HG02870 (cell line): ENCODE measurements around the gene ST3GAL6.

ENCODE experiments used
- ATAC-seq: cut with Tn5 transposase; IDR thresholded peaks from one replicate; pipeline ENCODE4 v1.9.1; 2021; ENCODE audit warnings: mild to moderate bottlenecking, moderate library complexity; ENCODE audit not compliant: unreplicated experiment

The ST3GAL6 gene, protein sequence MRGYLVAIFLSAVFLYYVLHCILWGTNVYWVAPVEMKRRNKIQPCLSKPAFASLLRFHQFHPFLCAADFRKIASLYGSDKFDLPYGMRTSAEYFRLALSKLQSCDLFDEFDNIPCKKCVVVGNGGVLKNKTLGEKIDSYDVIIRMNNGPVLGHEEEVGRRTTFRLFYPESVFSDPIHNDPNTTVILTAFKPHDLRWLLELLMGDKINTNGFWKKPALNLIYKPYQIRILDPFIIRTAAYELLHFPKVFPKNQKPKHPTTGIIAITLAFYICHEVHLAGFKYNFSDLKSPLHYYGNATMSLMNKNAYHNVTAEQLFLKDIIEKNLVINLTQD

DNA sequence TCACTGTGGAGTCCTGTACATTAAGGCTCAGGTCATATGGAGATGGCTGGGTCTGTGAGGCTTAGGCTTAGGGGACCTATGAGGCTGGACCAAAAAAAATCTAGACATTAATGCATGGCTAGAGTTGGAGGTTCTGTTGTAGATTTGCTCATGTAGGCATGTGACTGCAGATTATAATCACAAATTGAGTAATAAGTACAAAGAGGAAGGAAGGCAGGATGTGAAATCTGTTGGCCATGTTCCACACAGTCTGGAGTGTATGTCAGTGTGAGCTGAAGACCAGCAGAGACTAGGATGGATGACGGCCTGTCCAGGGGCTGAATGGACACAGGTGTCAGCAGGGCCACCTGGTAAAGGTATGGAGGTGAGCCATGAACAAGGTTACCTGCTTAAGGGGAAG, at the start of gene ST3GAL6:
Gene ST3GAL6 (plus strand): TSS at position 265 of the 400 bp plus-strand sequence. CDS start 5,101 bp downstream, outside the sequence.
- peak; percentile 50 for ATAC-seq

DNA sequence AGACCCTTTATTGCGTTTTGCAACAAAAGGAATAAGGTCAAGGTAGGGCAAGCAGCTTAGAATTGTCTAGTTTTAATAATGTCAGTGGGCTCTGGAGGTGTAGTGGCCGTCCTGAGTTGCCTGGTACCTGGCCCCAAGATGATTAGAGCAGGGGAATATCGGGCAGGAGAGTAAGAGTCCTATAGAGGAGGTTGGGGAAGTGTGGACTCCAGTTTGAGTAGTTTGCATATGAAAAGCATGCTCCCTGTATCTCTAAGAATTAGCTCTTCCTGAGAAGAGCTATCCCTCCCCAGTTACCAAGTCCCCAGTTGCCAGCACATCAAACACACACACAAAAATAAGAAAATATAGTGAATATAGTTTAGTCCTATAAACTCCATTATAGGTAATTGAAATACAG, 49.2 kb upstream of the ST3GAL6 start:
- no peak for ATAC-seq

DNA sequence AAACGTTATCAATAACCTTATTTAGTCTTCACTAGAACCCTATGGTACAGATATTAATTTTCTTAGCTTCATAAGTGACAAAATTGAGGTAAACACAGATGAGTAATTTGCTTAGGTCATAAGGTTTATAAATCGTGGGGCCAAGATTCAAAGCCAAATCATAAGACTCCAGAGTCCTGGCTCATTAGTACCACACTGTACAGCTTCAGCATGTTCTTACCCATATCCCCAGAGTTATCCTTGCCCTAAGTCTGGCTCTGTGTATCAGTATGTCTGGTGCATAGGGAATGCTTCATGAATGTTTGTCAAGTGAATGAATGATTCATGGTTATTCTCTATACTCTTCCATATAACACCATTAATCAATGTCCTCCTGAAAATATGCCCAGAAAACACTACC, 45.6 kb upstream of the ST3GAL6 start:
- no peak for ATAC-seq

DNA sequence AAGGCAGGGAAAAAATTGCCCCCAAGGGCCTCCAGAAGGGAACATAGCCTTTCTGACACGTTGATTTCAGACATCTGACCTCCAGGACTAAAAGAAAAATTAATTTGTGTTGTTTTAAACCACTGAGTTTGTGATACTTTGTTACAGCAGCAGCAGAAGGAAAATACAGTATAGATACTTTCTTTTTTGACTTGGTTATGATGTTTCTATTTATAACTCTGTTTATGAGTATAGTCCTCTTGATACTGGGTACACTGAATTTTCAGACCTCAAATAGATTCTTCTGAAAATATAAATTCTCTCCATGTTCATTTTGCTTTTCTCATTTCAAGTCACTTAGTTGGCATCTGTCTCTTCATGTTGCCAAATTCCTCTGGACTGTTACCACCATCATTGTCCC, 44.4 kb upstream of the ST3GAL6 start:
- ATAC-seq = no peak

DNA sequence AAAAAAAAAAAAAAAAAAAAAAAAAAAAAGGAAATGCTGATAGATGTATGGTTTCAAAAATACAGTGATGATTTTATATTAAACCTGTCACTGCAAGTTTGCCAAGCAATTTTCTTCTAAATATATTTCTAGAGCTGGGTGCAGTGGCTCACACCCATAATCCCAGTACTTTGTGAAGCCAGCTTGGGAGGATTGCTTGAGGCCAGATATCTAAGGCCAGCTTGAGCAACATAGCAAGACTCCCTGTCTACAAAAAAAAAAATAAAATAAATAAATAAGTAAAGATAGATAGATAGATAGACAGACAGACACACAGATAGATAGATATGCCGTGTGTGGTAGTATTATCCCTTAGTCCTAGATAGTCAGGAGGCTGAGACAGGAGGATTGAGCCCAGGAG, 41.4 kb upstream of the ST3GAL6 start:
- ATAC-seq = no peak

DNA sequence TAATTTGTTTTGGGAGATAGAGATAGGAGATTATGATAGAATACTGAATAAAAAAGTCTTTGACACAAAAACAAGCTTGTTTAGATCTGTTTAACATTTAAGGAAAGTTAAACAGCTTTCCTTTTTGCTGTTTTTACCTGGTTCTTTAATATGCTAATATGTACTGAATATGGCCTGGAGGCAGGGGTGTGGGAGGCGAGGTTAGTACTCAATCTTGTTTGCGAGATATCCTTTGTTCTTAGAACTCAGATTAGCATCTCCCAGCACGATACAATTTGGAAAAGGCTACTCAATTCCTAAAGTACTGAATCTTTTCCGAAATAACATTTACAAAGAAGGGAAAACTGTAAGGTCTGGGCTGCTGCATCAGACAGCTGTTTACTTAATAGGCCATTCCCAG, 40.8 kb upstream of the ST3GAL6 start:
- no peak for ATAC-seq

DNA sequence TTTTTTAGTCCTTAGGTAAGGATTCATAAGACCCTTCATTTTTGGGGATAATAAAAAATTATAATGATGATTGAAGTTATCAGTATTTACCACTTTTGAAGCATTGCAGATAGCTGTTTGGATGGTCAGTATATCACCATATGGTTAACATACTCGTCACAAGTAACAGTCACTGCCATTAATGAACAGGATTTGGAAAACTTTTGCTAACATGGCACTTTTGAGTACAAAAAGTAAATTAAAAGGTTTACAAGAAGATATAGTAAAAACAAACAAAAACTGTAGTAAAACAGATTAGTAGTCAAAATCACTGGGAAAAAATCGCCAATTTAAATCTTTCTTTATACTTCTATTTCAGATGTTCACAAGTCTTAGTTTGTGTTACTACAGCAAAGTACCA, 37.8 kb upstream of the ST3GAL6 start:
- no peak for ATAC-seq

DNA sequence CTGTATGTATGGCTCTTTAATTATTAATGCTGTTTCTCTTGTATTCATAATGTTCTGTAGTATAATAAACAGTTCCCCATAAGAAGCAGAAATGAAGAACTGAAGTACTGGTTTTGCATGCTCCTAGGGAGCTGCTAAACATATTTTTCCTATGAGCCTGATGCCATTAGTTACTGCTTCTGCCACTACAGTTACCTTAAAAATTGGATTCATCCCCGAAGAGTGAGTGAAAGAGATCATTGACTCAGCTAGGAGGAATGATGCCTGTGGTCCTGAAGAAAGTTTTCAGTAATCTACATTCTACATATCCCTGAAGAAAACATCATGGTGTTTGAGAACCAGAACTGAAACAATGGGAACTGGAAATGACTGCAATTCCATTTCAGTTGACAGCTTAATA, 37.1 kb upstream of the ST3GAL6 start:
- ATAC-seq = no peak

DNA sequence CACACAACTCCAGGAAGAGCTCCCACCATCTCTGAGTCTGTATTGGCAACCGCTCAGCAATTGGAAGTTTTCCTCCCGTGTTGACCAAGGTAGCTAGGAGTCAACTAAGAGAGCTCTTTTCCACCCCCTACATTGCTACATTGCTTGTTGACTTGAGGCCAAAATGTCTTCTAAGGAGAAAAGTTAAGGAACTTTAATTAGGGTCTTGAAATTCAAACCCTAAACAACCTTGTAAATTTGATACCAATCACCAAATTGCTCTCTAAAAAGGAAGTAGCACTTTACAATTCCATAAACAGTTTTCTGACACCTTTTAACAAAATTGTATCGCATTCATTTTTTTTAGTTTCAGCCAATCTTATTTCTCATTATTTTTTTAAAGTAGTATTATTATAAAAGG, 35.5 kb upstream of the ST3GAL6 start:
- ATAC-seq = no peak

DNA sequence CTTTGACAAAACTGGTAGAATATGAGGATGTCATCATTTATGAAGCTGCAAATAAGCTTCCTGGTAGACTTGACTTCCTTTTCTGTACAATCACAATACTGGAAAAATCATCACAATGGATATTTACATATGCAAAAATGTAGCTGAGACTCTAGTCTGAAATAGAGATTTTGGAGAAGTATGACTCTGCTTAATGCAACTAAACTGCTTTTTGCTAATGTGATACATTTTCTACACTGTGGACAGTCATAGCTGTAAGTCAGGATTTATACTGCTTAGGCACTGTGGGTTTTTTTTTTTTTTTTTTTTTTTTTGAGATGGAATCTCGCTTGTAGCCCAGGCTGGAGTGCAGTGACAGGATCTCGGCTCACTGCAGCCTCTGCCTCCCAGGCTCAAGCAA, 34.5 kb upstream of the ST3GAL6 start:
- ATAC-seq = no peak

DNA sequence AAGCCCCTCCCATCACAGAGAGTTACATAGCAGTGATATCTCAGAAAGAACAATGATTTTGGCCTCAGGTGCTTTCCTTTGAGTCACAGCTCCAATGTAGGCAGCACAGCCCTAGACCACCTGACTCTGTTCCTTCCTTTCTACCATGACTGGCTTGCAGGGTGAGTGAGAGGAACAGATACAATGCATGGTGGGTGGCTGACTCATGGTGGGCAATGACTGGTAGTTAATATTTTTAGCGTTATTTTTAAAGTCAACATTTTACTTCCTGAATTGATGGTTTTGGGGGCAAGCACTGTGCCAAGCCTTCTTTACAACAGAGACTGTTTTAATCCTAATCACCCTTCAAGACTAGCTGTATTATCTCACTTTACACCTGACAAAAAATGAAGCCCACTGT, 32.8 kb upstream of the ST3GAL6 start:
- ATAC-seq = peak; percentile 62

DNA sequence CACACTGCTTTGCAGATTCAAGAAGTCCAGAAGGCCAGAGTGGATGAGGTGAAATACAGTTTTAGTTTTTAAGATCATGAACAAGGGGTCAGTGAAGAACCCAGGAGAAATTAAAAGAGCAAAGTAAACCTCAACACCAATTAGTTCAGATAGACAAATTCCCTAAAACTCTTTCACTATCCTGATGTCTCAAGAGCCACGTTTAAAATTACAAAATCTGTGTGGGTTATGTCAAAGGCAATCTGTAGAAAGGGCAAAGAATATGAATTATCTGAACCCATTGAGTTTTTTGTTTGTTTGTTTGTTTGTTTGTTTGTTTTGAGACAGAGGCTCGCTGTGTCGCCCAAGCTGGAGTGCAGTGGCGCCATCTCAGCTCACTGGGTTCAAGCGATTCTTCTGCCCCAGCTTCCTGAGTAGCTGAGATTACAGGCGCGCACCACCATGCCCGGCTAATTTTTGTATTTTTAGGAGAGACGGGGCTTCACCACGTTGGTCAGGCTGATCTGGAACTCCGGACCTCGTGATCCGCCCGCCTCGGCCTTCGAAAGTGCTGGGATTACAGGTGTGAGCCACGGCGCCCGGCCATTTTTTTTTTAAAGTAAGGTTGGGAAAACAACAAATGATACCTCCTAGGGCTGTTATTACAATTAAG, 32.1 kb upstream of the ST3GAL6 start:
- no peak for ATAC-seq

DNA sequence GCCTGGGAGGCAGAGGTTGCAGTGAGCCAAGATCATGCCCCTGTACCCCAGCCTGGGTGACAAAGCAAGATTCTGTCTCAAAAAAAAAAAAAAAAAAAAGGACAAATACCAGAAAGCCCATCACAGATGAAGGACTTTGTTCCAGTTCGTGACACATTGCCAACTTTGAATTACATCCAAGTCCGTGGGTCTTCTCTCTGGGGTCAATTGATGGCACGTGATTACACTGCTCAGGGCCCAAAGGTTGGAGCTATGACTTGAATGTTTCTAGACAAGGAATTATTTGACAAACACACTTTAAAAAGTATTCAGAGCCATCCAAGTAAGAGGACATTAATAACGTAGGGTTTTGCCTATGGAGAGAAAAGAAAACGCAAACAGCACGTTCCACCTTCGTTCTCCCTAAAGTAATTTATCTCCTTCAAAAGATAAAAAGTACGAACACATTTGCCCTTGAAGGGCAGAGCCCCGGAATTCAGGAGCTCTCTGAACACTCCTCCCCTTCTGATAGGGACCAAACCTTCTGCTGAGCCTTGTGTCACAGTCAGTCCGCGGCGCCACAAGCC, 31.3 kb upstream of the ST3GAL6 start:
- peak; percentile 47 for ATAC-seq

DNA sequence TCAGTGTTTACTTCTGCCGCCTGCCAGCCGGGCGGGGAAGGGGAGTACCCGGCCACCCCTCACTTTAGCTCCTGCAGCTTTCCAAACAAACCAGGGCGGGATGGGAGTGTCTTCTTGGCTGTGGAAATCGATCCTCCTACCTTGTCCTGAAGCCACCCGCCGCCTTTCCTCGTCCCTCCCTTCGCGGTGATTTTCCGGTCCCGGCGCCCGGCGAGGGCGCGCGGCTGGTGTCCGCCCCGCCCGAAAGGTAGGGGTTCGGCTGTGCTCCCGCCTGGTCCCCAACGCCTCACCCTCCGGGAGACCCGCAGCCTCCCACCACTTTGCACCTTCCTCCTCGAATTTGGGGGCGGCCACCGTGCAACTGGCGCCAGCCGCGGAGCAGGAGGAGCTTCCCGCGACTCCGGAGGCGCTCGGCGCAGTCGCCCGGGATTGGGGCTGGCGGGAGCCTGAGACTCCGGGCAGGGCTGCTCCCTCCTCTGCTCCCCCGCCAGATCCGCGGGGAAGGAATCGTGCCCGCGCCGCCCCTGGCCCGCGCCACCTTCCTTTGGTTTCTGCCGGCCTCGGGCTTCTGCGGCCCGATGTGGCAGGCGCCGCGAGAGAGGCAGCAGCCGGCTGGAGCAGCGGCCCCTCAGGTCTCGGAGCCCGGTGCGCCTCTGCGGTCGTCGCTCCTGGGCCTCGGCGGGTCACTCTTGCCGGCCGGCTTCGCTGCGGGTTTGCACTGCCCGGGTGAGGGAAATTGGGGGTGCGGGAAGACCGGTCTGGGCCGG, 30.7 kb upstream of the ST3GAL6 start:
- ATAC-seq = peak; percentile 21

DNA sequence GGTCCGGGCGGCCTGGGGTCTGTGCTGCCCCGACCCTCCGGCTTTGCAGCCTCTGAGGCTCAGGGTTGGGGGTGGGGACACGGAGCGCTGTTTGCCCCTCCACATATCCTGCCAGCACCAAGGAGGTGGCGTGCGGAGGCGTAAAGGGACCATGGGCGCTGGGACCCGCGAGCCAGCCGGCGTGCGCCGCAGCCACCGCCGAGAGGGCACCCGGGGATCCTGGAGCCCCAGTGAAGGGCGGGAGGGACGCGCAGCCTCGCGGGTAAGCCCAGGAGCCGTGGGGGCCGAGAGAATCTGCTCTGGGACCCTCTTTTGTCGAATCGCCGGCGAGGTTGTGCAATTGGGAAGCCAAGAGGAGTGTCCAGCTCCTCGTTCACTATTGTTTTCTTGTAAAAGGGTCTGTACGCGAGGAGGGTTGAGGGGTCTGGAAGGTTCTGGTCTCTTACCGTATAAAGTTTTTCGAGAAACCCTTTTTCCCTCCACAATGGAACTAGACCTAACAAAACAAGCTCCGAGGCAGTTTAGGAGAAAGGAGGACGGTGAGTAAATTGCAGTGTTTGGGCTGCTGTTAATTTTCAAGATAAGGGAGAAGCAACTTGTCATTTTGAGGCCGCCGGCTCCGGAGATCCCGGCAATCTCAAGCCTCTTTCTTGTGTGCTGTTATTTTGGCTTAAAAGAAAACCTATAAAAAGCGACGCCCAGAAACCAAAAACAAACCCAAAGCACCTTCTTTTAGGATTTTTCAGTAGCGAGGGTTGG, 29.9 kb upstream of the ST3GAL6 start:
- ATAC-seq = peak; percentile 7

DNA sequence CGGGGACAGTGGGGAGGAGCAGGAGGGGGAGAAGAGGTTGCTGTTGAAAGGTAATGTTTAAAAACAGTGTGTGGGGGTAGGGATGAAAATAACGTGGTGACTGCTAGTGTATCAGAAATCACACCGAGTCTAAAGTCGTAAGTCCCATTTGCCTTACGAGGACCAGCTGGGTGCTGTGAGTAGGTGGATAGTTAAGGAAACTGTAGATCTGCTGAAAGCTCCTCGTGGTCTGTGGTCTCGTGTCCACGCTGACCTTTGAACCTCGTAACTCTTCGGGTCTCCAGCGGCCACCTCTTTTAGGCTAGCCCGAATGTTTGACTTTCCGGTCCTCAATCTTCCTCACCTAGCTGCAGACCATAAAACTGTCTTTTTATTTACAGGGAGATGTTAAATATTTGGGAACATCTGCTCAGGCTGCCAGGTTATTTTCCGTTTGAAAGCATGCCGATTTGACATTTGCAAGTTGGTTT, 29.3 kb upstream of the ST3GAL6 start:
- ATAC-seq = peak; percentile 28

DNA sequence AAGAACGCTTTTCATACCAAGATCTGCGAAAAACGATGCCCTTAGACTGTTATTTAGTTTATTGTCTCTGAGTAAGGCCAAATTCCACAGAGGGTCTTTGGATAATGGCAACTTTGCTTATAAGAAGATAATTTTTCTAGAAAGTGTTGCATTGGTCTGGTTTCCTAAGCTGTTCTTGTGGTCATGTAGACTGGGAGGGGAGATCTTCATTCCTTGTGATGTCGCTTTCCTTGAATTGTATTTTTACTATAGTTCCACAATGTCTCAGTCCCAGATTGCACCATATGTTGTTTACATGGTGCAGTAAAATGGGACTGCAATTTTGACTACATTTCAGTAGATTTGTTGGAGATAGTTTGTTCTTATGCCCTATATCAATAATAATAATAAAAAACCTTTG, 28.8 kb upstream of the ST3GAL6 start:
- ATAC-seq = no peak

DNA sequence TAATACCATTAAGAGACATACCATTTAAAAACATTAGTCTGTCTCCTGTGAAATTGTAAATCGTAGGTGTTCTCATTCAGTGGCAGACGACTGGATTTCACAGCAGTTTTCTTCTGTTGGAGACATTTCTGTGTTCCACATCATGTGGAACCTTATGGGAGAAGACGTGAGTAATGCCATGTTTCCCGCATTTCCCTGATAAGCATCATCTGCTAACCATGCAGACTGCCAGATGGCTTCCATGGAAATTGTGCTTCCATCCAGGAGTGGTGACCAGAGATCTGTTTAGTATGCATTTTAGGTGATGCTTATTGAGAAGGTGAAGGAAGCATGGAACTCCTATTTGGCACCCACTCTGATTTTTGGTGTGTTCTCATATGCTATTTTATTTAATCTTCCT, 28.4 kb upstream of the ST3GAL6 start:
- ATAC-seq = no peak

DNA sequence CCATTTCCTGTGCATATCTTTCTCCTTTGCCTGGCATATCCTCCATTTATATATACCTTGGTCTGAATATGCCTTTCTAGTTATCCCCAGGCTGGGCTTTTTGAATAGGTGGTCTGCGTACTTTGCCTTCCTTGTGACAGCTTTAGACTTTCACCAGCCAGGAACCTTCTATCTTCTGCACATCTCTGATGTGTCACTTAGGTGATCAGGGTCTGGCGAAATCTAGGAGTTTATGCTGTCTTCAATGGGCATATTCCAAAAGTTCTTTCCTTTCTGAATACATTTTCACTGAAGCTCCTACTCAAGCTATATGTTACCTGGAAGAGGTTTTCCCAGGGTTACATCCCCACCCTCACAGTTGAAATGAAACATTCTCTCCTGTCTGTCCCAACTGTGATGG, 27.8 kb upstream of the ST3GAL6 start:
- no peak for ATAC-seq

DNA sequence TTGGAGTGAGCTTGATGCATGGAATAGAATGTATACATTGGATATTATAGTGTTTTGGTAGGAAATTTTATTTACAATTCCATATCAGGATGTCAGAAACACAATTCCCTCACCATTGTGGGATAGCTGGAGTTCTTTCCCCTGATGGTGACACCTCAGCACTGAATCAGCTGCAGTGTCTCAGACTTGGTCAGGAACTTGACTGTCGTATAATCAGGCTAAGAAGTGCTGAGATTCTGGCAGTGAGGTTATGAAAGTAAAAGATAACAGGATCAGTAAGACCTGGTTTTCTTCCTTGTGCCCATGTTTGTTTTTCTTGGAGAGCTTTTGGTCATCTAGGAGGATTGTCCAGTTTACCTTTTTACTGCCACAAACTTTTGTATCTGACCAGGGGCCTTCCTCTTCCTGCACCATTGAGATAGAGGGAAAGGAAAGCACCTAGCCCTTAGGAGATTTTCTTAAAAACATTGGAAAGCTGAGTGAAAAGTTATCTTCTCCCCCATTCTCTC, 27.3 kb upstream of the ST3GAL6 start:
- no peak for ATAC-seq

DNA sequence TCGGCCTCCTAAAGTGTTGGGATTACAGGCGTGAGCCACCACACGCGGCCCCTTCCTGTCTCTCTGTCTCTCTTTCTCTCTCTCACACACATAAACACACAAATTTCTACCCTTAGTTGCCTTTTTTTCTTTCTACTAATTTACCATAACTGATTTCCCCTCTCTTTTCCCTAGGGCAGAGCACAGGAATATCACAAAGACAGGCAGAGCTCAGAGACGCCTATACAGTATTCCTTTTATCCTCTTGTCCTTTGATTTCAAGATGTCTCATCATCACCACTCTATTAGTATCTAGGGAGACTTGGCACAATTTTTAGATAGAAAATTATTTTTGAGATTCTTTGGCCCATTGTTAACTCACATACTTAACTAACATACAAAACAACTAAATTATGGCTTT, 25.8 kb upstream of the ST3GAL6 start:
- ATAC-seq = no peak
